ENCODE results near the gene NBPF6.
"Not testable (repeated sequence)": the region's sequence is repeated elsewhere in the genome, so short reads cannot be mapped to it uniquely, and the experiment has no call there.

GRCh38 chr1:108463962-108464361, 13.8 kb downstream of the NBPF6 start:
- not testable (repeated sequence) for TF ChIP-seq CTCF (conservative IDR thresholded peaks at IDR 0.05; ENCODE audit: low read depth, low read length); EZH2 (IDR thresholded peaks at IDR 0.05; ENCODE audit: low read length, unreplicated experiment)

Data from PC-3 (cell line).